Peyer's patch (tissue), 4 donors: Measurements from ENCODE around the gene SNX8.

Experiments
- CTCF ChIP-seq, 6 experiments: fragments of 450-650 bp in 4 of 6; fragments of 200-600 bp in 2 of 6; sonication (generic) in 1 of 6; IDR thresholded peaks; one replicate each; pipeline ENCODE4 v1.5.1; 2017 to 2019; ENCODE audit warnings: antibody characterized with exemption in 6 of 6, mild to moderate bottlenecking in 3 of 6, moderate library complexity in 1 of 6
- POLR2A ChIP-seq, 2 donors: fragments of 450-650 bp; IDR thresholded peaks; one replicate each; pipeline ENCODE4 v1.5.1; 2017; ENCODE audit warnings: antibody characterized with exemption in 2 of 2, mild to moderate bottlenecking in 2 of 2, moderate library complexity in 2 of 2

GRCh38 chr7:2289111-2289586, 25.1 kb downstream of the SNX8 start:
- no peak for TF ChIP-seq CTCF (IDR thresholded peaks at IDR 0.05)
- TF ChIP-seq POLR2A (IDR thresholded peaks at IDR 0.05): no peak
